ENCODE data around the gene NCAPH2.

DNA sequence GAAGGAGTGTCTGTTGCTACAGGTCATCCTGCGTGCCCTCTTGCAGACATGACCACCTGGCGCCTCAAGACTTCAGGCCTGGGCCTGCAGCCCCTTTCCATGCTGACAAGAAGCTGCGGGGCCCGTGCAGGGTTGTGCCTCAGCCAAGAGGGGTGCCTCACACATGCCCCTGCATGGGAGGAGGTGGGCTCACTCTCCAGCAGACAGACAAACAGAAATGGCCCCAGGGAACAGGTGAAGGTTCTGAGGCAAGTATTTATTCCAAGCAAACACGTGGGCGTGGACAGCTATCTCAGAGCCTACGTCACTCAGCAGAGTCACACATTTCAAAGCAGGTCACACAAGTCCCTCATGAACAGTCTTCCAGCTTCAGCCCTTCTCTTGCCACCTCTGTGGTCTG is 60.6 kb downstream of the NCAPH2 start:
- TF ChIP-seq POLR2A (IDR thresholded peaks at IDR 0.05) (no peak), POLR2AphosphoS5 (IDR thresholded peaks at IDR 0.05; ENCODE audit: insufficient read depth in 1 of 2, low read depth in 1 of 2) (no peak)
- TF ChIP-seq, protein P1, sequence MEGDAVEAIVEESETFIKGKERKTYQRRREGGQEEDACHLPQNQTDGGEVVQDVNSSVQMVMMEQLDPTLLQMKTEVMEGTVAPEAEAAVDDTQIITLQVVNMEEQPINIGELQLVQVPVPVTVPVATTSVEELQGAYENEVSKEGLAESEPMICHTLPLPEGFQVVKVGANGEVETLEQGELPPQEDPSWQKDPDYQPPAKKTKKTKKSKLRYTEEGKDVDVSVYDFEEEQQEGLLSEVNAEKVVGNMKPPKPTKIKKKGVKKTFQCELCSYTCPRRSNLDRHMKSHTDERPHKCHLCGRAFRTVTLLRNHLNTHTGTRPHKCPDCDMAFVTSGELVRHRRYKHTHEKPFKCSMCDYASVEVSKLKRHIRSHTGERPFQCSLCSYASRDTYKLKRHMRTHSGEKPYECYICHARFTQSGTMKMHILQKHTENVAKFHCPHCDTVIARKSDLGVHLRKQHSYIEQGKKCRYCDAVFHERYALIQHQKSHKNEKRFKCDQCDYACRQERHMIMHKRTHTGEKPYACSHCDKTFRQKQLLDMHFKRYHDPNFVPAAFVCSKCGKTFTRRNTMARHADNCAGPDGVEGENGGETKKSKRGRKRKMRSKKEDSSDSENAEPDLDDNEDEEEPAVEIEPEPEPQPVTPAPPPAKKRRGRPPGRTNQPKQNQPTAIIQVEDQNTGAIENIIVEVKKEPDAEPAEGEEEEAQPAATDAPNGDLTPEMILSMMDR (IDR thresholded peaks at IDR 0.05), result no peak
